ENCODE results near the gene CDKL5. TPM values are rescaled to one million over a fixed set of nuclear protein-coding genes. Genes with fewer than 3 reads are reported as not detected.
"Not testable (repeated sequence)": the region's sequence is repeated elsewhere in the genome, so short reads cannot be mapped to it uniquely, and the experiment has no call there.

CDKL5 gene
- total RNA-seq, 1 experiment from 2014 or later, result 0.82 TPM

DNA sequence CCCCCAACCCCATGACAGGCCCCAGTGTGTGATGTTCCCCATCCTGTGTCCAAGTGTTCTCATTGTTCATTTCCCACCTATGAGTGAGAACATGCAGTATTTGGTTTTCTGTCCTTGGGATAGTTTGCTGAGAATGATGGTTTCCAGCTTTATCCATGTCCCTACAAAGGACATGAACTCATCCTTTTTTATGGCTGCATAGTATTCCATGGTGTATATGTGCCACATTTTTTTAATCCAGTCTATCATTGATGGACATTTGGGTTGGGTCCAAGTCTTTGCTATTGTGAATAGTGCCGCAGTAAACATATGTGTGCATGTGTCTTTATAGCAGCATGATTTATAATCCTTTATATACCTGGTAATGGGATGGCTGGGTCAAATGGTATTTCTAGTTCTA is 163.9 kb downstream of the CDKL5 start:
- not testable (repeated sequence) for H3K27me3 ChIP-seq (ENCODE audit: low read length); H3K4me2 ChIP-seq (ENCODE audit: low read depth, low read length, poor library complexity, severe bottlenecking); DNase-seq; H3K27ac ChIP-seq (ENCODE audit: low read length); H2AFZ ChIP-seq (ENCODE audit: low read length); H3K9ac ChIP-seq (ENCODE audit: low read length); H3K4me3 ChIP-seq (ENCODE audit: low read length); H3K9me3 ChIP-seq (ENCODE audit: low read length); H4K20me1 ChIP-seq (ENCODE audit: insufficient read depth, low read depth, low read length); H3K36me3 ChIP-seq (ENCODE audit: insufficient read depth, low read length); H3K4me1 ChIP-seq (ENCODE audit: low read length); H3K9me2 ChIP-seq (replicated peaks; ENCODE audit: insufficient read depth, low read length); H3K79me2 ChIP-seq (ENCODE audit: low read length)

DNA sequence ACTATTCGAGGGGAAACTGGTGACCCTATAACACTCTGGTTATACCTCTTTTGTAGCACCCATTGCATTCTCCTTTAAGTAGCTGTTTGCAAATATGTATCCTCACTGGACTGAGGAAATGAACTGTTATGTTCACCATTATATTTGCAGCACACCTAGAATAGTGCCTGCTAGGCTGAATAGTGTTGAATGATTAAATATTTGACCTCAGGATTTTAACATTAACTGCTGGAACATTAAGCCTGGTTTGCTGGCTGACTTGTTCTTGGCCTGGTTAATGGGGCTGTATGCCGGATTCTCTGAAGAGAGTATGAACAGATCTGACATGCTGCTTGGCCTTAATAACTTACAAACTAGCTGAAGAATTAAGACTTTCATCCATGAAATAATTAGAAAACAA is 166.4 kb downstream of the CDKL5 start:
- H3K4me1 ChIP-seq (ENCODE audit: low read length), result no peaks in the 10 kb centered on the region
- no peak for DNase-seq
- H3K4me3 ChIP-seq (ENCODE audit: low read length), result no peak overlapping the region
- H3K27ac ChIP-seq (ENCODE audit: low read length), result no peak overlapping the region
- H3K9ac ChIP-seq (ENCODE audit: low read length), result no peak overlapping the region
- H3K79me2 ChIP-seq (ENCODE audit: low read length), result no peaks in the 10 kb centered on the region
- H3K4me2 ChIP-seq (ENCODE audit: low read depth, low read length, poor library complexity, severe bottlenecking), result no peak overlapping the region
- H3K36me3 ChIP-seq (ENCODE audit: insufficient read depth, low read length), result no peaks in the 10 kb centered on the region
- H3K9me3 ChIP-seq (ENCODE audit: low read length), result no peaks in the 10 kb centered on the region
- H3K9me2 ChIP-seq (replicated peaks; ENCODE audit: insufficient read depth, low read length), result no peaks in the 10 kb centered on the region
- no peak overlapping the region for H2AFZ ChIP-seq (ENCODE audit: low read length)
- H4K20me1 ChIP-seq (ENCODE audit: insufficient read depth, low read depth, low read length), result no peaks in the 10 kb centered on the region
- H3K27me3 ChIP-seq (ENCODE audit: low read length), result no peaks in the 10 kb centered on the region

DNA sequence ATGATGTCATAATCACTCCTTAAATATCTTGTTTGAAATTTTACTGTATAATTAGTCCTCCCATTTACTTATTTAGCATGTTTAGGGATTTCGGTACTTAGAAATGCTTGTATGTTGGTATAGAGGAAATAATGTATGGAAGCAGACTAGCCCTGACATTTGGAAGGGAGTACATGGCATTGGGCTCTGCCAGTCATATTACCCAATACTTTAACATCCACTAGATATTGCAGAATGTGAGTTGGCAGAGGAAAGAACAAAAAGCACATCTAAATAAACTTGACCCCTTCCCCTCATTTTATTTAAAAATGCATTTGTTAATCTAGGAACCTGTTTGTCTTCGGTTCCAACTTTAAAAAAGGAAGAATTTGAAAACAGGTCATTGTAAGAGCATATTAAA is 168.7 kb downstream of the CDKL5 start:
- Histone ChIP-seq H3K9ac (ENCODE audit: low read length) (no peak overlapping the region), H3K36me3 (ENCODE audit: insufficient read depth, low read length) (no peaks in the 10 kb centered on the region), H3K4me3 (ENCODE audit: low read length) (no peak overlapping the region), H2AFZ (ENCODE audit: low read length) (no peak overlapping the region), H4K20me1 (ENCODE audit: insufficient read depth, low read depth, low read length) (no peaks in the 10 kb centered on the region), H3K9me3 (ENCODE audit: low read length) (no peaks in the 10 kb centered on the region), H3K4me1 (ENCODE audit: low read length) (no peaks in the 10 kb centered on the region), H3K9me2 (replicated peaks; ENCODE audit: insufficient read depth, low read length) (no peaks in the 10 kb centered on the region), H3K4me2 (ENCODE audit: low read depth, low read length, poor library complexity, severe bottlenecking) (no peak overlapping the region), H3K79me2 (ENCODE audit: low read length) (no peaks in the 10 kb centered on the region), H3K27me3 (ENCODE audit: low read length) (no peaks in the 10 kb centered on the region), H3K27ac (ENCODE audit: low read length) (no peak overlapping the region)
- DNase-seq, result no peak

DNA sequence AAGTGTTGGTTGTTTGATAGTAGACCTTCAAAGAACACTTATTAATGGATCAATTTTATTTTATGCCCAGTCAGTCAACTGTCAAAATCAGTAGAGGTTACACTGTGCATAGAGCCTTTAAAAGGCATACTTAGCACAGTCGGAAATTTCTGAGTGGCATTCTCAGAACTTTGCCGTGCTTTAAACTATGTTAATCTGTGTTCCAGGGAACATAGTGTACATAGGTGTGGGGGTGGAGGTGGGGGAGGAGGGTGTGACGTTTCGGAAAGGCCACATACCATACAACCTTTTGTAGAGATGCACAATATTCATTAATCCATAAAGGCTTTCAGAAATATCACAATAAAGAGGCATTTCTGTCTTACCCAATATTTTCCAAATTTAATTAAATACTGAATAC is 170.7 kb downstream of the CDKL5 start:
- Histone ChIP-seq H3K9me2 (replicated peaks; ENCODE audit: insufficient read depth, low read length) (no peaks in the 10 kb centered on the region), H3K4me1 (ENCODE audit: low read length) (no peaks in the 10 kb centered on the region), H2AFZ (ENCODE audit: low read length) (no peak overlapping the region), H3K9ac (ENCODE audit: low read length) (no peak overlapping the region), H3K27ac (ENCODE audit: low read length) (no peak overlapping the region), H3K36me3 (ENCODE audit: insufficient read depth, low read length) (no peaks in the 10 kb centered on the region), H3K9me3 (ENCODE audit: low read length) (no peaks in the 10 kb centered on the region), H4K20me1 (ENCODE audit: insufficient read depth, low read depth, low read length) (no peaks in the 10 kb centered on the region), H3K27me3 (ENCODE audit: low read length) (no peaks in the 10 kb centered on the region), H3K79me2 (ENCODE audit: low read length) (no peaks in the 10 kb centered on the region), H3K4me2 (ENCODE audit: low read depth, low read length, poor library complexity, severe bottlenecking) (no peak overlapping the region), H3K4me3 (ENCODE audit: low read length) (no peak overlapping the region)
- no peak for DNase-seq

DNA sequence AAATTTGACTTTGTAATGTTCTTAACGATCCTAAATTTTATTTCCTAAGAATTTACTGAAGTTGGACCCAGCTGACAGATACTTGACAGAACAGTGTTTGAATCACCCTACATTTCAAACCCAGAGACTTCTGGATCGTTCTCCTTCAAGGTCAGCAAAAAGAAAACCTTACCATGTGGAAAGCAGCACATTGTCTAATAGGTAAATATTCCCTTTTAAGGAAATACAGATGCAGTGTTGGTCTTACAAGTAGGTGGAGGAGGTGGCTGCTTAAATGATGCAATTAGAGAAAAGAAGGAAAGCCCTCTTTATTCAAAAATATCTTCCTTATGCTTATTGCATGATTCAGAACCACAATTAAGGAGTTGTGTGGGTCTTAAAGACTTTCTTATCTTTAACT is 173.0 kb downstream of the CDKL5 start:
- Histone ChIP-seq H3K27me3 (ENCODE audit: low read length) (no peaks in the 10 kb centered on the region), H3K4me1 (ENCODE audit: low read length) (no peaks in the 10 kb centered on the region), H3K9me3 (ENCODE audit: low read length) (no peaks in the 10 kb centered on the region), H3K4me3 (ENCODE audit: low read length) (no peak overlapping the region), H3K27ac (ENCODE audit: low read length) (no peak overlapping the region), H3K36me3 (ENCODE audit: insufficient read depth, low read length) (no peaks in the 10 kb centered on the region), H4K20me1 (ENCODE audit: insufficient read depth, low read depth, low read length) (no peaks in the 10 kb centered on the region), H2AFZ (ENCODE audit: low read length) (no peak overlapping the region), H3K9me2 (replicated peaks; ENCODE audit: insufficient read depth, low read length) (no peaks in the 10 kb centered on the region), H3K4me2 (ENCODE audit: low read depth, low read length, poor library complexity, severe bottlenecking) (no peak overlapping the region), H3K9ac (ENCODE audit: low read length) (no peak overlapping the region), H3K79me2 (ENCODE audit: low read length) (no peaks in the 10 kb centered on the region)
- no peak for DNase-seq

DNA sequence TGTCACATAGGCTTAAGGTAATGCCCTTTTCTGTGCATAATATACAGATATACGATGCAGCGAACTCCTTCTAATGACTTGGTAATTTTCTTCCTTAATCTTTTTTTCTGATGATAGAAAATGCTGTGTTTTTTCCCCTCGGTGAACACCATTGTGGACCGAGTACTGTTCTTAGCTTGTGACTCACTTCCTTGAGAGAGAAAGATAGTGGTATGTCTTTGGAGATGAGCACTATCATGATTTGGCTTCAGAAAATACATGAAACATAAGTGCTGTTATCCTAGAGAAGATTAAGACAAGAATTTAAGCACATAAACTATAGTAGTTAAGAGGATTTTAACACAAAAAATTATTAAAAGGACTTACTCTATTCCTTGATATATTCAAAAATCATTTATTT is 182.6 kb downstream of the CDKL5 start:
- H3K9me2 ChIP-seq (replicated peaks; ENCODE audit: insufficient read depth, low read length), result no peaks in the 10 kb centered on the region
- H3K27me3 ChIP-seq (ENCODE audit: low read length), result no peaks in the 10 kb centered on the region
- DNase-seq, result no peak
- H3K4me3 ChIP-seq (ENCODE audit: low read length), result no peak overlapping the region
- H3K4me2 ChIP-seq (ENCODE audit: low read depth, low read length, poor library complexity, severe bottlenecking), result no peak overlapping the region
- no peak overlapping the region for H3K9ac ChIP-seq (ENCODE audit: low read length)
- H3K4me1 ChIP-seq (ENCODE audit: low read length), result no peaks in the 10 kb centered on the region
- no peak overlapping the region for H3K27ac ChIP-seq (ENCODE audit: low read length)
- H3K9me3 ChIP-seq (ENCODE audit: low read length), result no peaks in the 10 kb centered on the region
- no peaks in the 10 kb centered on the region for H4K20me1 ChIP-seq (ENCODE audit: insufficient read depth, low read depth, low read length)
- no peak overlapping the region for H2AFZ ChIP-seq (ENCODE audit: low read length)
- H3K79me2 ChIP-seq (ENCODE audit: low read length), result no peaks in the 10 kb centered on the region
- H3K36me3 ChIP-seq (ENCODE audit: insufficient read depth, low read length), result no peaks in the 10 kb centered on the region

DNA sequence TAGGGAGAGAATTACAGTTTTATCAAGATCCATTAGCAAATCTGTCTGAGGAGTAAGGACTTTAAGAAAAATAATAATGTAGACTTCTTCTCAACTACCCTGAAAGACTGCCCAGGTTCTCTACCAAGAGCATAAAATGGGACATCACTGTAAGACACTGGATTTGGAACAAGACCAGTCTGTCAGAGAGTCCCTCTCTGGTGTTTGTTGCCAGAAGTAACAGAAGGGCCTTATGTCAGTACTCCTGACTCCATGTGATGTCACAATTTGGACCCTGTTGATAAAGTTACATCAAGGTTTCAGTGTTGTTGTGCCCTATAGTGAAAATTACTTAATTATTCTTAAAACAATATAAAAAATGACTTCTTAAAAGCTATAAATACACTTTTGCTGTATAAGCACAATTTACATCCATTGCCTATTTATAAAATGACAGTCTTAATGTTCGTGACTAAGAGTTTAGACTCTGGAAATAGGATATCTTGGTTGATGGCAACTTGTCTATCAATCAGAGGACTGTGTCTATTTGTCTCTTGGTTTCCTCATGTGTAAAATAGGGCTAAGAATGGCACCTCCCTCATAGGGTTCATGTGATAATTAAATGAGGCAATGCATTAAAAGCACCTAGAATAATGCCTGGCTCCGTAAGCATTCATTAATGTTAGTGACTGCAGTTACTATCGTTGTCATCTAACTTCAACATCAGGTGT is 188.7 kb downstream of the CDKL5 start:
- H3K27ac ChIP-seq (ENCODE audit: low read length), result no peak overlapping the region
- no peaks in the 10 kb centered on the region for H3K4me1 ChIP-seq (ENCODE audit: low read length)
- no peak overlapping the region for H3K4me3 ChIP-seq (ENCODE audit: low read length)
- no peak overlapping the region for H2AFZ ChIP-seq (ENCODE audit: low read length)
- DNase-seq, result no peak
- H3K79me2 ChIP-seq (ENCODE audit: low read length), result no peaks in the 10 kb centered on the region
- H3K4me2 ChIP-seq (ENCODE audit: low read depth, low read length, poor library complexity, severe bottlenecking), result no peak overlapping the region
- no peaks in the 10 kb centered on the region for H3K27me3 ChIP-seq (ENCODE audit: low read length)
- H3K9me3 ChIP-seq (ENCODE audit: low read length), result no peaks in the 10 kb centered on the region
- no peak overlapping the region for H3K9ac ChIP-seq (ENCODE audit: low read length)
- H4K20me1 ChIP-seq (ENCODE audit: insufficient read depth, low read depth, low read length), result no peaks in the 10 kb centered on the region
- no peaks in the 10 kb centered on the region for H3K36me3 ChIP-seq (ENCODE audit: insufficient read depth, low read length)
- no peaks in the 10 kb centered on the region for H3K9me2 ChIP-seq (replicated peaks; ENCODE audit: insufficient read depth, low read length)

DNA sequence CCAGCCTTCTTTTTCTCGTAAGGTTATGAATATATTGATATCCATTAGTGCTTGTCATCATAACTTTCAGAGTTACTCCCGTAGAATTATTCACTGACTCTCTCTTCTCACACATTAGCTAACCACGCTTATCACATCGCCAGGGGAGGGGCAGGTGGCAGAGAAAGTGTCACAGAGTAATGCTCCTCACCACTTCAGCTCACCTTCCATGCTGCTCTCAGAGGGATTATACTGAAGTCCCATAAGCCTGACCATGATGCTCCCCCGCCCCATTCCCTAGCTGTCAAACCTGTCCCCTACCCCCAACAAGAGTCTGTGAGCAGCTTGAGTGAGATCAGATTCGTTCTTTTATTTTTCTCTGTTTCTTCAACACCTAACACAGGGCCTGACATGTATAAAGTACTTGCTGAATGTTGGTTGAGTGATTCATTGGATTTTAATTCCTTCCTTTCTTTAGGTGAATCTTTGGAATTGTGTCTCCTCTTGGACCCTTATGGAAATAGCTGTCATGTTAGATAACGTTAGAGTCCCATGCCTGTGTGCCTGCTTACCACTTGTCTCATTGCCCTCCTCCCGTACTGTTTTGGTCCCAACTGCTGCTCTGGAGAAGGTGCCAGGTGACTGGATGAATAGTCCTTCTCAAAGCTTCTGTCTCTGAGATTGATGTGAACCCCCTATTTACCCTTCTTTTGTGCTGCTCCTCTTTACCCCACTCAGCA is 191.4 kb downstream of the CDKL5 start:
- Histone ChIP-seq H3K4me1 (ENCODE audit: low read length) (no peaks in the 10 kb centered on the region), H3K9me3 (ENCODE audit: low read length) (no peaks in the 10 kb centered on the region), H3K27me3 (ENCODE audit: low read length) (no peaks in the 10 kb centered on the region), H3K9me2 (replicated peaks; ENCODE audit: insufficient read depth, low read length) (no peaks in the 10 kb centered on the region), H3K4me2 (ENCODE audit: low read depth, low read length, poor library complexity, severe bottlenecking) (no peak overlapping the region), H3K36me3 (ENCODE audit: insufficient read depth, low read length) (no peaks in the 10 kb centered on the region), H3K4me3 (ENCODE audit: low read length) (no peak overlapping the region), H3K79me2 (ENCODE audit: low read length) (no peaks in the 10 kb centered on the region), H3K27ac (ENCODE audit: low read length) (no peak overlapping the region), H2AFZ (ENCODE audit: low read length) (no peak overlapping the region), H4K20me1 (ENCODE audit: insufficient read depth, low read depth, low read length) (no peaks in the 10 kb centered on the region), H3K9ac (ENCODE audit: low read length) (no peak overlapping the region)
- no peak for DNase-seq
